CD14-positive monocyte (primary cell): Measurements from ENCODE around the gene CELF4. TPM values are rescaled to one million over a fixed set of nuclear protein-coding genes. Genes with fewer than 3 reads are reported as not detected.

ENCODE experiments used
- DNase-seq, 3 donors: peaks; one replicate each; pipeline ENCODE4 v3.0.0-alpha.2; 2011 to 2022
- H2AFZ ChIP-seq: 2 replicates; pipeline ENCODE4 v1.6.0; 2012; ENCODE audit warnings: mild to moderate bottlenecking, low read depth, low read length, inconsistent platforms; ENCODE audit not compliant: insufficient read depth, poor library complexity, severe bottlenecking
- H3K27ac ChIP-seq, 2 donors: 1 replicate in 1 of 2; 2 replicates in 1 of 2; pipeline ENCODE4 v1.5.1; 2012 to 2013; ENCODE audit warnings: low read length in 2 of 2, control low read depth in 1 of 2, inconsistent platforms in 1 of 2, low read depth in 1 of 2, mild to moderate bottlenecking in 1 of 2
- H3K27me3 ChIP-seq, 2 donors: one replicate each; pipeline versions ENCODE4 v1.6.0 to v1.6.1; 2011 to 2013; ENCODE audit warnings: low read length in 2 of 2; ENCODE audit not compliant: control insufficient read depth in 2 of 2, insufficient read depth in 2 of 2
- H3K36me3 ChIP-seq, 2 donors: replicated peaks in 1 of 2; 1 replicate in 1 of 2; 2 replicates in 1 of 2; pipeline versions ENCODE4 v1.5.1 to v1.6.1; 2012 to 2013; ENCODE audit warnings: low read length in 2 of 2, control low read depth in 1 of 2, inconsistent platforms in 1 of 2, mild to moderate bottlenecking in 1 of 2; ENCODE audit not compliant: insufficient read depth in 2 of 2, control insufficient read depth in 1 of 2
- H3K4me1 ChIP-seq, 2 donors: 1 replicate in 1 of 2; 2 replicates in 1 of 2; pipeline versions ENCODE4 v1.5.1 to v1.6.1; 2012 to 2013; ENCODE audit warnings: low read length in 2 of 2, control low read depth in 1 of 2, inconsistent platforms in 1 of 2, mild to moderate bottlenecking in 1 of 2, moderate library complexity in 1 of 2; ENCODE audit not compliant: insufficient read depth in 2 of 2, control insufficient read depth in 1 of 2
- H3K4me2 ChIP-seq: replicated peaks from 2 replicates; pipeline ENCODE3; 2012; ENCODE audit warnings: low read length, moderate library complexity, mild to moderate bottlenecking; ENCODE audit not compliant: poor library complexity, severe bottlenecking; ENCODE audit errors: extremely low read depth
- H3K4me3 ChIP-seq, 3 experiments: fragments of 200-600 bp in 1 of 3; sonication (generic) in 1 of 3; replicated peaks in 1 of 3; 1 replicate in 2 of 3; 2 replicates in 1 of 3; pipeline ENCODE4 v1.5.1; 2011 to 2013; ENCODE audit warnings: low read length in 3 of 3, mild to moderate bottlenecking in 3 of 3, control low read depth in 2 of 3, low read depth in 2 of 3, inconsistent platforms in 1 of 3, moderate library complexity in 1 of 3
- H3K79me2 ChIP-seq: 2 replicates; pipeline ENCODE4 v1.6.0; 2012; ENCODE audit warnings: mild to moderate bottlenecking, control low read depth, inconsistent platforms, low read length, moderate library complexity; ENCODE audit not compliant: insufficient read depth
- H3K9ac ChIP-seq: 2 replicates; pipeline ENCODE4 v1.6.0; 2017; ENCODE audit warnings: low read length, mild to moderate bottlenecking; ENCODE audit not compliant: insufficient read depth, poor library complexity, severe bottlenecking
- H3K9me3 ChIP-seq, 2 donors: replicated peaks in 1 of 2; 1 replicate in 1 of 2; 2 replicates in 1 of 2; pipeline versions ENCODE4 v1.5.1 to v1.6.1; 2012 to 2013; ENCODE audit warnings: low read length in 2 of 2, control low read depth in 1 of 2; ENCODE audit not compliant: control insufficient read depth in 1 of 2, insufficient read depth in 1 of 2
- H4K20me1 ChIP-seq: 2 replicates; pipeline ENCODE4 v1.6.0; 2012; ENCODE audit warnings: mild to moderate bottlenecking, low read length, control low read depth, moderate library complexity; ENCODE audit not compliant: insufficient read depth
- H3K27ac Mint-ChIP-seq, 7 donors: one replicate each; pipeline ENCODE4 v1.8.0; 2020; ENCODE audit warnings: mild to moderate bottlenecking in 7 of 7, mixed read lengths in 7 of 7, moderate library complexity in 6 of 7, inconsistent platforms in 2 of 7
- H3K27me3 Mint-ChIP-seq, 3 donors: one replicate each; pipeline ENCODE4 v1.8.0; 2021 to 2022; ENCODE audit warnings: low read depth in 3 of 3, mild to moderate bottlenecking in 3 of 3, mixed read lengths in 3 of 3, moderate library complexity in 3 of 3, inconsistent platforms in 1 of 3
- H3K36me3 Mint-ChIP-seq, 2 donors: one replicate each; pipeline ENCODE4 v1.8.0; 2020; ENCODE audit warnings: mixed read lengths in 2 of 2, inconsistent platforms in 1 of 2, mild to moderate bottlenecking in 1 of 2
- H3K4me1 Mint-ChIP-seq: one replicate; pipeline ENCODE4 v1.8.0; 2020; ENCODE audit warnings: mild to moderate bottlenecking, mixed read lengths
- H3K4me3 Mint-ChIP-seq, 2 donors: one replicate each; pipeline ENCODE4 v1.8.0; 2020; ENCODE audit warnings: mild to moderate bottlenecking in 2 of 2, mixed read lengths in 2 of 2, moderate library complexity in 1 of 2
- H3K9me3 Mint-ChIP-seq, 7 donors: one replicate each; pipeline ENCODE4 v1.8.0; 2020 to 2022; ENCODE audit warnings: mixed read lengths in 7 of 7, mild to moderate bottlenecking in 6 of 7, moderate library complexity in 6 of 7, inconsistent platforms in 2 of 7
- CTCF ChIP-seq: fragments of 200-600 bp; IDR thresholded peaks from one replicate; pipeline ENCODE4 v1.8.0; 2022; ENCODE audit warnings: antibody characterized with exemption, mild to moderate bottlenecking
- WGBS: methylation state at CpG from one replicate; pipeline ENCODE4 v1.1.5; 2013; ENCODE audit warnings: missing lambda C conversion rate; ENCODE audit not compliant: insufficient coverage; 5-methylcytosine and 5-hydroxymethylcytosine counted together
- intact Hi-C, 2 donors: fragments of 100-400 bp; cut with micrococcal nuclease; formaldehyde crosslinking; loops; one replicate each; pipeline versions ENCODE4 v1.15.0 to v1.15.1; 2023
- polyA plus RNA-seq, 3 donors: library from polyadenylated mRNA; depleted of rRNA in 1 of 3; unstranded in 2 of 3; stranded (reverse) in 1 of 3; fragments of 300-500 nt in 2 of 3; fragments of >200 nt in 1 of 3; fragmentation: Illumina TruSeq in 2 of 3; gene quantifications; 1 replicate in 2 of 3; 2 replicates in 1 of 3; pipeline ENCODE4 v1.2.3, GENCODE V29; 2012 to 2021

CELF4 gene
- polyA plus RNA-seq, 3 donors, result not detected

DNA sequence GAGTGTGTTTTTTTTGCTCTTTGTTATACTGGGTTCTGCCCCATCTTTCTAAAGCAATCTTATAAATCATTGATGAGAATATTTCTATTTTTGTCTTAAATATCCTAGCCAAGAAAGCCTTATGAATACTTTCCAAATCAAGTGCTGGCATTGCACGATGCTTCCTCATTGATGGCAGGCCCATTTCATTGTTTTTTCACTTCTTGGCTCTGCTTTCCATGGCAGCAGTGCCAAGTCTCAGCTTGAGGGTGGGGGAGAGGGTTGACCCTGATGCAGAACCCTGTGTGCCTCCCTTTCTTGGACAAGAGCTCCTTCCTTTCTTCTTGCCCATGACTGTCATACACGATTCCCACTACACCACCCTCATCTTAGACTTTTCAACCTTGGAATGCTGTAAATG is 16.7 kb upstream of the CELF4 start:
- Histone ChIP-seq H3K36me3 (no peaks in the 10 kb centered on the region), H2AFZ (no peak overlapping the region), H3K27ac (no peak overlapping the region), H3K79me2 (no peaks in the 10 kb centered on the region), H3K4me3 (no peak overlapping the region), H3K9me3 (no peaks in the 10 kb centered on the region), H3K4me1 (no peaks in the 10 kb centered on the region), H3K27me3 (no peaks in the 10 kb centered on the region), H3K9ac (no peak overlapping the region), H3K4me2 (no peak overlapping the region), H4K20me1 (no peaks in the 10 kb centered on the region)
- no peaks in the 10 kb centered on the region for H3K36me3 Mint-ChIP-seq
- no peak for DNase-seq
- no peak overlapping the region for H3K4me3 Mint-ChIP-seq
- TF ChIP-seq CTCF, result no peak
- peaks cover 0 to 3% (median 2%) of the 10 kb centered on the region in 7 donors for H3K9me3 Mint-ChIP-seq
- H3K4me1 Mint-ChIP-seq, result no peaks in the 10 kb centered on the region
- peaks cover 4 to 9% (median 6%) of the 10 kb centered on the region in 3 donors for H3K27me3 Mint-ChIP-seq
- intact Hi-C loops, result loop anchor here in 1 of 2 donors (10.0 kb wide), 1 partner anchor 63 kb away; no protein-coding TSS in a partner anchor
- WGBS, result no CpG with 5 or more reads among the region's 2 CpGs
- H3K27ac Mint-ChIP-seq, result no peak overlapping the region

GRCh38 chr18:37578886-37579513 is 13.4 kb upstream of the CELF4 start:
- Mint-ChIP-seq H3K27ac (peak overlapping the region in 1 of 7 donors; percentile 38), H3K36me3 (no peaks in the 10 kb centered on the region), H3K9me3 (peaks cover 0 to 5% (median 0%) of the 10 kb centered on the region in 7 donors), H3K4me3 (peak overlapping the region; percentile 31 to 42), H3K27me3 (peaks cover 5 to 14% (median 8%) of the 10 kb centered on the region in 3 donors), H3K4me1 (no peaks in the 10 kb centered on the region)
- H3K36me3 ChIP-seq, result no peaks in the 10 kb centered on the region
- no peak overlapping the region for H3K9ac ChIP-seq
- H3K79me2 ChIP-seq, result no peaks in the 10 kb centered on the region
- intact Hi-C loops, result no loop called here
- H3K27ac ChIP-seq, result no peak overlapping the region
- DNase-seq, result no peak
- H3K4me2 ChIP-seq, result no peak overlapping the region
- H3K27me3 ChIP-seq, result no peaks in the 10 kb centered on the region
- no peak for TF ChIP-seq CTCF
- no peaks in the 10 kb centered on the region for H3K4me1 ChIP-seq
- WGBS, result no CpG with 5 or more reads among the region's 14 CpGs
- H2AFZ ChIP-seq, result no peak overlapping the region
- no peaks in the 10 kb centered on the region for H4K20me1 ChIP-seq
- H3K4me3 ChIP-seq, result no peak overlapping the region
- no peaks in the 10 kb centered on the region for H3K9me3 ChIP-seq
